Naive thymus-derived CD8-positive, alpha-beta T cell (primary cell): ENCODE results near the gene TOPAZ1. TPM values are rescaled to one million over a fixed set of nuclear protein-coding genes. Genes with fewer than 3 reads are reported as not detected.

Source experiments
- ATAC-seq, 2 donors: fragments of 150-1000 bp; cut with Tn5 transposase in 1 of 2; sonication (Bioruptor Pico), chemical (Tn5 transposase) in 1 of 2; 1 replicate in 1 of 2; 2 replicates in 1 of 2; pipeline ENCODE4 v1.10.0; 2021; ENCODE audit warnings: mild to moderate bottlenecking in 2 of 2, moderate library complexity in 2 of 2
- POLR2A ChIA-PET: fragments of 350-600 bp; sonication (Branson Sonifier 250); formaldehyde crosslinking; loops from one replicate; lab custom pipeline; 2021; ENCODE audit warnings: antibody characterized with exemption; lab: Charles Lee
- DNase-seq, 10 donors: peaks; one replicate each; pipeline versions ENCODE4 v3.0.0 to v3.0.0-alpha.2; 2020 to 2022
- H3K27ac Mint-ChIP-seq, 10 donors: one replicate each; pipeline ENCODE4 v1.8.0; 2020 to 2022; ENCODE audit warnings: mild to moderate bottlenecking in 10 of 10, mixed read lengths in 10 of 10, moderate library complexity in 4 of 10, inconsistent platforms in 1 of 10
- H3K27me3 Mint-ChIP-seq, 5 donors: one replicate each; pipeline ENCODE4 v1.8.0; 2021 to 2022; ENCODE audit warnings: mixed read lengths in 5 of 5
- H3K36me3 Mint-ChIP-seq, 3 donors: one replicate each; pipeline ENCODE4 v1.8.0; 2020 to 2022; ENCODE audit warnings: mixed read lengths in 3 of 3, mild to moderate bottlenecking in 2 of 3, inconsistent platforms in 1 of 3
- H3K4me1 Mint-ChIP-seq, 4 donors: one replicate each; pipeline ENCODE4 v1.8.0; 2021 to 2022; ENCODE audit warnings: mixed read lengths in 4 of 4
- H3K4me3 Mint-ChIP-seq, 10 donors: one replicate each; pipeline ENCODE4 v1.8.0; 2020 to 2022; ENCODE audit warnings: mild to moderate bottlenecking in 10 of 10, mixed read lengths in 10 of 10, moderate library complexity in 6 of 10, inconsistent platforms in 1 of 10
- H3K9me3 Mint-ChIP-seq, 9 donors: one replicate each; pipeline ENCODE4 v1.8.0; 2020 to 2022; ENCODE audit warnings: mixed read lengths in 9 of 9, mild to moderate bottlenecking in 3 of 9, inconsistent platforms in 1 of 9, moderate library complexity in 1 of 9
- polyA plus RNA-seq, 3 donors: library from polyadenylated mRNA; unstranded; fragments of 300-500 nt; fragmentation: Illumina TruSeq; gene quantifications; one replicate each; pipeline ENCODE4 v1.2.3, GENCODE V29; 2021
- total RNA-seq, 8 experiments: library from RNA in 2 of 8; stranded (reverse) in 2 of 8; gene quantifications; one replicate each; pipeline ENCODE4 v1.2.3 and lab custom pipeline; 2021 to 2026

Gene TOPAZ1
- total and polyA plus RNA-seq, 5 experiments from 2014 or later = not detected

GRCh38 chr3:44259404-44259803 lies 17.7 kb downstream of the TOPAZ1 start:
- Mint-ChIP-seq H3K4me3 (no peak overlapping the region), H3K4me1 (no peaks in the 10 kb centered on the region), H3K36me3 (no peaks in the 10 kb centered on the region), H3K27ac (no peak overlapping the region), H3K9me3 (peaks cover 0 to 4% (median 0%) of the 10 kb centered on the region in 9 donors), H3K27me3 (peaks cover 1 to 7% (median 5%) of the 10 kb centered on the region in 5 donors)
- ATAC-seq (no peak), DNase-seq (no peak)
- POLR2A ChIA-PET = no interaction called here

DNA sequence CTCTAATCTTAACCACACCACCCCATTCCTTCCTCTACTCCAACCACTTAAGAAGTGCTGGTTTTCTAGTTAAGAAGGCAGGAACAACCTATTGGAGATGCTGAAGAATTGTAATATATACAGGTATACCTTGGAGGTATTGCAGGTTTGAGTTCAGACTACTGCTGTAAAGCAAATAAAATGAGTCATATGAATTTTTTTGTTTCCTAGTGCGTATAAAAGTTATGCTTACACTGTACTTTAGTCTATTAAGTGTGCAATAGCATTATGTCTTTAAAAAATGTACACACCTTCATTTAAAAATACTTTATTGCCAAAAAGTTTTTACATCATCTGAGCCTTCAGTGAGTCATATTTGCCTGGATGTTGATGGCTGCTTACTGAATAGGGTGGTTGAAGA lies 22.5 kb downstream of the TOPAZ1 start:
- ATAC-seq = no peak
- no peak for DNase-seq
- Mint-ChIP-seq H3K9me3 (peaks cover 0 to 4% (median 0%) of the 10 kb centered on the region in 9 donors), H3K27me3 (peaks cover 0 to 7% (median 5%) of the 10 kb centered on the region in 5 donors), H3K4me1 (peaks cover 0 to 4% (median 0%) of the 10 kb centered on the region in 4 donors), H3K36me3 (no peaks in the 10 kb centered on the region), H3K4me3 (no peak overlapping the region), H3K27ac (no peak overlapping the region)
- POLR2A ChIA-PET = no interaction called here

DNA sequence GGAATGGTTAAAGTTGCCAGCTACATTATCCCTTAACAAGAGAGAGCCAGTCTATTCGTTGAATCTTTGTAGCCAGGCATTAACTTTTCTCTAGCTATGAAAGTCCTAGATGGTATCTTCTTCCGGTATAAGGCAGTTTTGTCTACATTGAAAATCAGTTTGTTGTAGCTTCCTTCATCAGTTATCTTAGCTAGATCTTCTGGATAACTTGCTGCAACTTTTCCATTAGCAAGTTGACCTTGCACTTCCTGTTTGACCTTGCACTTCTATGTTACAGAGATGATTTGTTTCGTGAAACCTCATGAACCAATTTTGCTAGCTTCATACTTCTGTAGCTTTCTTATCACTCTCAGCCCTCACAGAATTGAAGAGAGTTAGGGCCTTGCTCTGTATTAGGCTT lies 24.1 kb downstream of the TOPAZ1 start:
- Mint-ChIP-seq H3K36me3 (no peaks in the 10 kb centered on the region), H3K27me3 (peaks cover 0 to 9% (median 7%) of the 10 kb centered on the region in 5 donors), H3K4me3 (no peak overlapping the region), H3K4me1 (peaks cover 0 to 4% (median 0%) of the 10 kb centered on the region in 4 donors), H3K9me3 (no peaks in the 10 kb centered on the region), H3K27ac (no peak overlapping the region)
- no peak for DNase-seq
- POLR2A ChIA-PET = no interaction called here
- no peak for ATAC-seq

DNA sequence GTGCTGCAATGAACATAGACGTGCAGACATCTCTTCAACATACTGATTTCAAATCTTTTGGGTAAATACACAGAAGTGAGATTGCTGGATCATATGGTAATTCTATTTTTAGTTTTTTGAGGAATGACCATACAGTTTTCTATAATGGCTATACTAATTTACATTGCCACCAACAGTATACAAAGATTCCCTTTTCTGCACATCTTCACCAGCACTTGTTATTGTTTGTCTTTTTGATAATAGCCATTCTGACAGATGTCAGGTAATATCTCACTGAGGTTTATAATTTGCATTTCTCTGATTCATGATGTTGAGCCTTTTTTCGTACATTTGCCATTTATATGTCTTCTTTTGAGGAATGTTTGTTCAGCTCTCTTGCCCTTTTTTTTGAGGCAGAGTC lies 30.5 kb downstream of the TOPAZ1 start:
- POLR2A ChIA-PET = no interaction called here
- no peak for ATAC-seq
- H3K4me1 Mint-ChIP-seq = no peaks in the 10 kb centered on the region

GRCh38 chr3:44277925-44278324 lies 36.2 kb downstream of the TOPAZ1 start:
- Mint-ChIP-seq H3K4me3 (no peak overlapping the region), H3K27me3 (peaks cover 5 to 24% (median 9%) of the 10 kb centered on the region in 5 donors), H3K36me3 (peaks cover 0 to 16% (median 5%) of the 10 kb centered on the region in 3 donors), H3K9me3 (peaks cover 0 to 31% (median 4%) of the 10 kb centered on the region in 9 donors), H3K4me1 (no peaks in the 10 kb centered on the region), H3K27ac (no peak overlapping the region)
- DNase-seq (no peak), ATAC-seq (no peak)
- POLR2A ChIA-PET = no interaction called here

More for the DNA sequence above, 30.5 kb downstream of the TOPAZ1 start:
- no peak for DNase-seq
- Mint-ChIP-seq H3K36me3 (peaks cover 0 to 16% (median 5%) of the 10 kb centered on the region in 3 donors), H3K4me3 (no peak overlapping the region), H3K27ac (no peak overlapping the region), H3K9me3 (peaks cover 0 to 25% (median 4%) of the 10 kb centered on the region in 9 donors), H3K27me3 (peaks cover 0 to 9% (median 4%) of the 10 kb centered on the region in 5 donors)

DNA sequence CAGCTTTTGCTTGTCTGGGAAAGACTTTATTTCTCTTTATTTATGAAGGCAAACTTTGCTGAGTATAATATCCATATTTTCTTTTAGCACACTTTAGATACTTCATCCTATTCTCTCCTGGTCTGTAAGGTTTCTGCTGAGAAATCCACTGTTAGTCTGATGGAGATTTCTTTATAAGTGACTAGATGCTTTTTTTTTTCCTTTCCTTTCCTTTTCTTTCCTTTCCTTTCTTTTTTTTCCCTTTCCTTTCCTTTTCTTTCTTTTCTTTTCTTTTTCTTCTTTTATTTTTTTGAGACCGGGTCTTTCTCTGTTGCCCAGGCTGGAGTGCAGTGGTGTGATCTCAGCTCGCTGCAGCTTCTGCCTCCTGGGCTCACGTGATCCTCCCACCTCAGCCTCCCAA lies 38.4 kb downstream of the TOPAZ1 start:
- peaks cover 5 to 23% (median 9%) of the 10 kb centered on the region in 5 donors for H3K27me3 Mint-ChIP-seq
- H3K4me3 Mint-ChIP-seq = no peak overlapping the region
- ATAC-seq = no peak
- peaks cover 0 to 11% (median 5%) of the 10 kb centered on the region in 3 donors for H3K36me3 Mint-ChIP-seq
- POLR2A ChIA-PET = no interaction called here
- peaks cover 0 to 30% (median 4%) of the 10 kb centered on the region in 9 donors for H3K9me3 Mint-ChIP-seq
- H3K4me1 Mint-ChIP-seq = no peaks in the 10 kb centered on the region
- H3K27ac Mint-ChIP-seq = no peak overlapping the region
- no peak for DNase-seq

DNA sequence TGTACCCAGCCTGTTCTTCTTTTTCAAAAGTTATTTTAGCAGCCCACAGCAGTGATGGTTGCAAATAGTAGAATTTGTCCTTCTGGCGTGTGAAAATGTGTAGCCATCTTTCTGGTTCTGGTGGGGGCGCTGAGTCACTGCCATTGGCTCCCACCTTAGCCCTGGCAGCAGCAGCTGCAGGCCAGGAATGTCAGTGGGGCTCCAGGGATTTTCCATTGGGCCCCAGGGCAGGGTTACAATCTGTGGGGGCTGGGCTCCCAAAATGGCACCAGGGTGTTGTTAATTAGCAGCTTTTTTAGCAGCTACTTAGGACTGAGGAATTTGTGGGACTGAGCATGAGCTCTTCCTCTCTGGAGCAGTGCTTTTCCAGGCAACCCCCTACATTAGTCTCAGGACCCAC lies 38.9 kb downstream of the TOPAZ1 start:
- DNase-seq = no peak
- POLR2A ChIA-PET = no interaction called here
- peaks cover 0 to 30% (median 4%) of the 10 kb centered on the region in 9 donors for H3K9me3 Mint-ChIP-seq
- peaks cover 0 to 7% (median 5%) of the 10 kb centered on the region in 3 donors for H3K36me3 Mint-ChIP-seq
- no peak overlapping the region for H3K27ac Mint-ChIP-seq
- peaks cover 5 to 21% (median 9%) of the 10 kb centered on the region in 5 donors for H3K27me3 Mint-ChIP-seq
- ATAC-seq = no peak
- H3K4me3 Mint-ChIP-seq = no peak overlapping the region
- no peaks in the 10 kb centered on the region for H3K4me1 Mint-ChIP-seq

DNA sequence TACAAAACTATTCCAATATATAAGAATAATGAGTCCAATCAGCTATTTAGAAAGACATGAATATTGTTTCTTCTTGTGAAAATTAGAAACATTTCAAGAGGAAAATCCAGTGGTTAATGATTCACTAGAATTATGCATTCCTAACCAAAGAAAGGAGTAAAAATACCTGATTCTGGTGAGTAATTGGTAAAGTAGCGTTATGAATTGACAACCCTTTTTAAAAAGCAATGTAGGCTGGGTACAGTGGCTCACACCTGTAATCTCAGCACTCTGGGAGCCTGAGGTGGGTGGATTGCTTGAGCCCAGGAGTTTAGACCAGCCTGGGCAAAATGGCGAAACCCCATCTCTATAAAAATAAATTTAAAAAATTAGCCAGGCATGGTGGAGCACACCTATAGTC lies 43.3 kb downstream of the TOPAZ1 start:
- no peak overlapping the region for H3K27ac Mint-ChIP-seq
- no peaks in the 10 kb centered on the region for H3K36me3 Mint-ChIP-seq
- H3K4me3 Mint-ChIP-seq = no peak overlapping the region
- no peak for DNase-seq
- ATAC-seq = no peak
- peaks cover 1 to 14% (median 9%) of the 10 kb centered on the region in 5 donors for H3K27me3 Mint-ChIP-seq
- POLR2A ChIA-PET = no interaction called here
- H3K4me1 Mint-ChIP-seq = no peaks in the 10 kb centered on the region
- no peaks in the 10 kb centered on the region for H3K9me3 Mint-ChIP-seq

- Mint-ChIP-seq H3K4me1 (no peaks in the 10 kb centered on the region), H3K27ac (no peak overlapping the region), H3K4me3 (no peak overlapping the region), H3K36me3 (no peaks in the 10 kb centered on the region), H3K27me3 (peaks cover 0 to 7% (median 4%) of the 10 kb centered on the region in 5 donors), H3K9me3 (no peaks in the 10 kb centered on the region)
- POLR2A ChIA-PET = no interaction called here
- no peak for ATAC-seq
- no peak for DNase-seq
Observed at GRCh38 chr3:44289882-44290462, 48.3 kb downstream of the TOPAZ1 start.

DNA sequence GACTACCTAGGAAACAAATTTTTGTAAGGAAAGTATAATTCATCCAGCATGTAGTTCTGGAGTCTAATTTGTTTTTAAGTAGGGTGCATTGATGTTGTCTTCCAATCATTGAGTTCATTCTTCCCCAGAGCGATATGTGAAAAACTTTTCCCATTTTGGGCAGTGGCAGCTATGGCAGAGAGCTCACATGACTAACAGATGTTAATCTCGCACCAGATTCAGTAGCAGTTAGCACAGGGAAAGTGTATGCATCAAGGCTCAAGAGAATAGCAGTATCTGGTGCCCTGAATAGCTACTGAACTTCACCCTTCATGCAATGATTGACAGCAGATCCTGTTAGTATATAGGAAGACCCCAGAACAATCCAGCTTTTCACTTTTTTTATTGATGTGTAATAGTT lies 50.6 kb downstream of the TOPAZ1 start:
- H3K4me1 Mint-ChIP-seq = no peaks in the 10 kb centered on the region
- no peaks in the 10 kb centered on the region for H3K9me3 Mint-ChIP-seq
- no peak overlapping the region for H3K4me3 Mint-ChIP-seq
- ATAC-seq (no peak), DNase-seq (no peak)
- POLR2A ChIA-PET = no interaction called here
- no peaks in the 10 kb centered on the region for H3K36me3 Mint-ChIP-seq
- peaks cover 4 to 17% (median 15%) of the 10 kb centered on the region in 5 donors for H3K27me3 Mint-ChIP-seq
- no peak overlapping the region for H3K27ac Mint-ChIP-seq

- Mint-ChIP-seq H3K27me3 (peaks cover 4 to 17% (median 15%) of the 10 kb centered on the region in 5 donors), H3K9me3 (no peaks in the 10 kb centered on the region), H3K4me1 (no peaks in the 10 kb centered on the region), H3K36me3 (no peaks in the 10 kb centered on the region), H3K4me3 (no peak overlapping the region), H3K27ac (no peak overlapping the region)
- ATAC-seq (no peak), DNase-seq (no peak)
- POLR2A ChIA-PET = no interaction called here
Observed at GRCh38 chr3:44292947-44293346, 51.3 kb downstream of the TOPAZ1 start.

- DNase-seq (no peak), ATAC-seq (no peak)
- Mint-ChIP-seq H3K27me3 (peaks cover 0 to 17% (median 11%) of the 10 kb centered on the region in 5 donors), H3K9me3 (no peaks in the 10 kb centered on the region), H3K36me3 (no peaks in the 10 kb centered on the region), H3K27ac (no peak overlapping the region), H3K4me1 (no peaks in the 10 kb centered on the region), H3K4me3 (no peak overlapping the region)
- POLR2A ChIA-PET = no interaction called here
Observed at GRCh38 chr3:44297255-44297654, 55.6 kb downstream of the TOPAZ1 start.

GRCh38 chr3:44301746-44302145 lies 60.1 kb downstream of the TOPAZ1 start:
- ATAC-seq (no peak), DNase-seq (no peak)
- POLR2A ChIA-PET = no interaction called here
- Mint-ChIP-seq H3K27ac (no peak overlapping the region), H3K36me3 (no peaks in the 10 kb centered on the region), H3K9me3 (no peaks in the 10 kb centered on the region), H3K4me3 (no peak overlapping the region), H3K4me1 (no peaks in the 10 kb centered on the region), H3K27me3 (peaks cover 0 to 7% (median 0%) of the 10 kb centered on the region in 5 donors)

- Mint-ChIP-seq H3K9me3 (no peaks in the 10 kb centered on the region), H3K27ac (no peak overlapping the region), H3K36me3 (no peaks in the 10 kb centered on the region), H3K4me1 (no peaks in the 10 kb centered on the region), H3K27me3 (peaks cover 0 to 8% (median 3%) of the 10 kb centered on the region in 5 donors), H3K4me3 (no peak overlapping the region)
- DNase-seq = no peak
- POLR2A ChIA-PET = no interaction called here
- no peak for ATAC-seq
Observed at GRCh38 chr3:44309500-44309899, 67.8 kb downstream of the TOPAZ1 start.
